Mesenchymal stem cell (in vitro differentiated cells and primary cell): ENCODE data around the gene SEPTIN11.

ENCODE experiments used
- DNase-seq: peaks from one replicate; pipeline ENCODE4 v3.0.0-alpha.2; 2013
- H2AFZ ChIP-seq: one replicate; pipeline ENCODE4 v1.6.1; 2013; ENCODE audit warnings: low read depth, mild to moderate bottlenecking, control low read depth, inconsistent platforms, low read length, moderate library complexity
- H2AK5ac ChIP-seq: 2 replicates; pipeline ENCODE4 v1.6.1; 2013; ENCODE audit warnings: low read length, moderate library complexity, mild to moderate bottlenecking, inconsistent platforms; ENCODE audit not compliant: severe bottlenecking
- H2BK120ac ChIP-seq: one replicate; pipeline ENCODE4 v1.6.1; 2013; ENCODE audit warnings: low read depth, mild to moderate bottlenecking, inconsistent platforms, low read length, moderate library complexity
- H2BK12ac ChIP-seq, 2 experiments: one replicate each; pipeline ENCODE4 v1.6.1; 2013; ENCODE audit warnings: inconsistent platforms in 2 of 2, low read length in 2 of 2, mild to moderate bottlenecking in 2 of 2, moderate library complexity in 2 of 2, control low read depth in 1 of 2
- H2BK15ac ChIP-seq: one replicate; pipeline ENCODE4 v1.6.1; 2013; ENCODE audit warnings: mild to moderate bottlenecking, low read depth, inconsistent platforms; ENCODE audit not compliant: poor library complexity, severe bottlenecking
- H2BK5ac ChIP-seq: 2 replicates; pipeline ENCODE4 v1.6.1; 2013; ENCODE audit warnings: low read depth, mild to moderate bottlenecking, low read length, control low read depth, inconsistent platforms; ENCODE audit not compliant: poor library complexity, severe bottlenecking
- H3K14ac ChIP-seq, 2 experiments: one replicate each; pipeline ENCODE4 v1.6.1; 2013; ENCODE audit warnings: inconsistent platforms in 2 of 2, low read length in 2 of 2, control low read depth in 1 of 2, mild to moderate bottlenecking in 1 of 2, moderate library complexity in 1 of 2
- H3K18ac ChIP-seq, 2 experiments: one replicate each; pipeline ENCODE4 v1.6.1; 2013; ENCODE audit warnings: inconsistent platforms in 2 of 2, low read length in 2 of 2, control low read depth in 1 of 2, low read depth in 1 of 2, mild to moderate bottlenecking in 1 of 2
- H3K23ac ChIP-seq, 2 experiments: one replicate each; pipeline ENCODE4 v1.6.1; 2013; ENCODE audit warnings: inconsistent platforms in 2 of 2, low read length in 2 of 2, mild to moderate bottlenecking in 2 of 2, moderate library complexity in 2 of 2, control low read depth in 1 of 2
- H3K27ac ChIP-seq: 2 replicates; pipeline ENCODE4 v1.5.1; 2013; ENCODE audit warnings: mild to moderate bottlenecking, moderate library complexity, low read length, control low read depth, inconsistent platforms; ENCODE audit not compliant: poor library complexity, severe bottlenecking
- H3K27me3 ChIP-seq, 2 experiments: 2 replicates each; pipeline versions ENCODE4 v1.6.1 to v1.7.0; 2013; ENCODE audit warnings: low read length in 2 of 2, mild to moderate bottlenecking in 2 of 2, moderate library complexity in 2 of 2, control low read depth in 1 of 2, inconsistent platforms in 1 of 2; ENCODE audit not compliant: control insufficient read depth in 1 of 2, insufficient read depth in 1 of 2
- H3K36me3 ChIP-seq, 2 experiments: 2 replicates each; pipeline versions ENCODE4 v1.6.1 to v1.7.0; 2013; ENCODE audit warnings: low read length in 2 of 2, control low read depth in 1 of 2, inconsistent platforms in 1 of 2, low read depth in 1 of 2, mild to moderate bottlenecking in 1 of 2; ENCODE audit not compliant: insufficient read depth in 2 of 2, control insufficient read depth in 1 of 2
- H3K4ac ChIP-seq, 2 experiments: one replicate each; pipeline ENCODE4 v1.6.1; 2013; ENCODE audit warnings: inconsistent platforms in 2 of 2, low read length in 2 of 2, mild to moderate bottlenecking in 2 of 2, moderate library complexity in 2 of 2, control low read depth in 1 of 2, low read depth in 1 of 2
- H3K4me1 ChIP-seq: 2 replicates; pipeline ENCODE4 v1.6.1; 2013; ENCODE audit warnings: low read depth, low read length, control low read depth; ENCODE audit not compliant: control insufficient read depth, insufficient read depth
- H3K4me2 ChIP-seq: 2 replicates; pipeline ENCODE4 v1.6.1; 2013; ENCODE audit warnings: low read length, mild to moderate bottlenecking, inconsistent platforms; ENCODE audit not compliant: poor library complexity, severe bottlenecking
- H3K4me3 ChIP-seq, 2 experiments: 2 replicates each; pipeline versions ENCODE4 v1.5.1 to v1.7.0; 2013; ENCODE audit warnings: low read length in 2 of 2, mild to moderate bottlenecking in 2 of 2, control low read depth in 1 of 2, low read depth in 1 of 2; ENCODE audit not compliant: insufficient read depth in 1 of 2
- H3K79me1 ChIP-seq: replicated peaks from 2 replicates; pipeline ENCODE4 v1.6.1; 2013; ENCODE audit warnings: mild to moderate bottlenecking, control low read depth, low read length, inconsistent platforms; ENCODE audit not compliant: poor library complexity, severe bottlenecking
- H3K9ac ChIP-seq: 2 replicates; pipeline ENCODE4 v1.7.0; 2013; ENCODE audit warnings: mild to moderate bottlenecking, low read length, moderate library complexity
- H3K9me3 ChIP-seq: 2 replicates; pipeline ENCODE4 v1.7.0; 2013; ENCODE audit warnings: mild to moderate bottlenecking, low read length; ENCODE audit not compliant: control insufficient read depth
- H4K8ac ChIP-seq: one replicate; pipeline ENCODE4 v1.6.1; 2013; ENCODE audit warnings: inconsistent platforms, mild to moderate bottlenecking, low read length, moderate library complexity
- H4K91ac ChIP-seq: one replicate; pipeline ENCODE4 v1.6.1; 2013; ENCODE audit warnings: mild to moderate bottlenecking, low read length, inconsistent platforms
- WGBS: methylation state at CpG from one replicate; pipeline ENCODE4 v1.1.7; 2013; ENCODE audit warnings: mixed read lengths; 5-methylcytosine and 5-hydroxymethylcytosine counted together

SEPTIN11 gene

DNA sequence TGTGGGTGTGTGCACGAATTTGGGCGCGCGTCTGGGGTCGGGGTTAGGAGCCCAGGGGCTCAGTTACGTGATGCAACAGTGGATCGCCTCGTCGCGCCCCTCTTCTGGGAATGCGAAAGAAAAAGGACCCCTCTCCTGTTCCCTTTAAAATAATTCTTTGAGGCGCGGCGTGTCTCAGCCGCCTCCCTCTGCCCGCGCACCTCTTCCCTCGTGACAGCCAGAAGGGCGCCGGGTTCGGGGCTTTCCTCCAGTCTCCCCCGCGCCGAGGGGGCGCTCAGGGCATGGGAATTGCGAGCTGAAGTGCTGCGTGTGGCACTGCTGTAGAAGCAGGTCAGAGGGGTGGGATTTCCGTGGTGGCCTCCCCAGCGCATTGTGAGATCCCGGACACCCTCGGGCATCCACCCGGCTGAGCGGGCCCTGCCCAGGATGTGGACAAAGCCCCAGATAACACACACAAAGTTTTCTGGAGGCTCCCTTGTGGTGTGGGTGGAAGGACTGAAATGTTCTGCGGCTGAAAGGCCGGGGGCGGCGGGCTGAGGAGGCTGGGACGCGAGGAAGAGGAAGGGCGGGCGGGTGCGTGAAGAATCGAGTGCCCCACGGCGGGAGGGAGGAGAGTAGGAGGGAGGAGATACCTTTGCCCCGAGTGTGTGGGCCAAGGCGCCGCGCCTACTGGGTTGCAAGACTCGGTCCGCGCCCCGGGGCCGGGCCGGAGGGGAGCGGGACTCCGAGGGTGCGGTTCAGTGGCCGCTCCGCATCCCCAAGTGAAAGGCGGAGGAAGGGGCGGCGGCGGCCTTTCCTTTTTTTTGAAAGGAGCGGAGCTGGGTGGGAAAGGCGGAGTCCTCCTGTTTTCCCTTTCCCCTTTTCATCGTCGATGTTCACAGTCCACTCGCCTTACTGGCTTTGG, 752 bp downstream of the SEPTIN11 start:
- H2BK12ac ChIP-seq, result peak overlapping the region; percentile 76 to 84
- H2BK15ac ChIP-seq, result peak overlapping the region; percentile 99
- peak overlapping the region; percentile 94 to 98 for H3K4me3 ChIP-seq
- H3K9ac ChIP-seq, result peak overlapping the region; percentile 92
- peak overlapping the region; percentile 67 for H3K4me2 ChIP-seq
- peak overlapping the region; percentile 97 for H4K91ac ChIP-seq
- DNase-seq, result peak; percentile 61
- WGBS, result under 1% methylated on average over 52 of the region's 69 CpGs
- no peaks in the 10 kb centered on the region for H3K27me3 ChIP-seq
- H3K36me3 ChIP-seq, result peaks cover 0 to 4% of the 10 kb centered on the region in 2 experiments
- H2BK5ac ChIP-seq, result peak overlapping the region; percentile 96
- peak overlapping the region; percentile 80 to 99 for H3K23ac ChIP-seq
- peak overlapping the region; percentile 79 for H2AK5ac ChIP-seq
- peak overlapping the region; percentile 97 to 99 for H3K4ac ChIP-seq
- peaks cover 22% of the 10 kb centered on the region for H3K4me1 ChIP-seq
- H3K14ac ChIP-seq, result peak overlapping the region; percentile 97 to 98
- peak overlapping the region; percentile 60 for H2AFZ ChIP-seq
- peak overlapping the region; percentile 82 for H4K8ac ChIP-seq
- no peaks in the 10 kb centered on the region for H3K9me3 ChIP-seq
- peak overlapping the region; percentile 98 to 99 for H3K18ac ChIP-seq
- H3K79me1 ChIP-seq, result peaks cover 5% of the 10 kb centered on the region
- H2BK120ac ChIP-seq, result peak overlapping the region; percentile 91
- peak overlapping the region; percentile 94 for H3K27ac ChIP-seq

DNA sequence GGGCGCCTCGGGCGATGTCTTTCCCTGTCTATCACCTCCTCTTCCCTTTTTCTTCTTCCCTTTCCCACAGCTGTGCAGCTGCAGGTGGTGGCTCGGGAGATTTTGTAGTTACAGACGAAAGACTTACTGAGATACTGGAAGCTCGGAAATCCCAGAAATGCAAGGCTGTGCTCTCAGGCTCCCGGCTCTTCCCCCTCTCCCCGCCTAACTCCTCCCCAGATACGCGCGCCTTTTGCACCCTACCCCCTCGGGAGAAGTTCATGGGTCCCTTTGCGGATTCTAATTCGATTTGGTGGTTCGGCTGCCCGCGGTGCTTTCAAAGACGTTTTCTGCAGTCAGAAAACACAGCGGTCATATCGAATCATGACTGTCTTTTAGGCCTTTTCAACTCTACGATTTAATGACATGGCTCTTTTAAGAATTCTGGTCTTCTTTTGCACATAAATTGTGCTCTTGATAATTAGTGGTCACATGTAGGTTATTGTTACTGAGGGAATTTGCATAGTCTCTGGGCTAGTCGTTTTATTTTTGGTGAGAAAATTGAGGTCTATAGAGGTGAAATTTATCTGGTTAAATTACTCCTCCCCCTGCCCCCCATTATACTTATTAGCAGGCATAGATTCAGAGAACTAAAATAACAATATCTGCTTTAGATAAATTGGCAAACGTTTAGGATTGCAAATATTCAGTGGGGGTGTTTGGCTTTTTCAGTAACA, 1.6 kb downstream of the SEPTIN11 start:
- no peaks in the 10 kb centered on the region for H3K36me3 ChIP-seq
- H4K8ac ChIP-seq, result peak overlapping the region; percentile 81
- peak overlapping the region in 1 of 2 experiments; percentile 89 for H3K14ac ChIP-seq
- peak overlapping the region; percentile 94 to 98 for H3K4me3 ChIP-seq
- H2AFZ ChIP-seq, result no peak overlapping the region
- peak overlapping the region; percentile 97 to 99 for H3K4ac ChIP-seq
- WGBS, result 0% methylated on average over 18 of the region's 23 CpGs
- no peaks in the 10 kb centered on the region for H3K9me3 ChIP-seq
- H3K23ac ChIP-seq, result peak overlapping the region in 1 of 2 experiments; percentile 27
- H3K79me1 ChIP-seq, result peaks cover 2% of the 10 kb centered on the region
- peak overlapping the region; percentile 92 for H3K9ac ChIP-seq
- H3K27me3 ChIP-seq, result no peaks in the 10 kb centered on the region
- peak overlapping the region; percentile 84 for H2BK5ac ChIP-seq
- peak; percentile 60 for DNase-seq
- H3K4me2 ChIP-seq, result peak overlapping the region; percentile 67
- H3K4me1 ChIP-seq, result peaks cover 20% of the 10 kb centered on the region
- H2BK15ac ChIP-seq, result peak overlapping the region; percentile 44
- peak overlapping the region; percentile 15 for H2BK12ac ChIP-seq
- no peak overlapping the region for H2AK5ac ChIP-seq
- H3K27ac ChIP-seq, result peak overlapping the region; percentile 94
- peak overlapping the region; percentile 98 to 99 for H3K18ac ChIP-seq
- peak overlapping the region; percentile 11 for H4K91ac ChIP-seq
- H2BK120ac ChIP-seq, result peak overlapping the region; percentile 91

DNA sequence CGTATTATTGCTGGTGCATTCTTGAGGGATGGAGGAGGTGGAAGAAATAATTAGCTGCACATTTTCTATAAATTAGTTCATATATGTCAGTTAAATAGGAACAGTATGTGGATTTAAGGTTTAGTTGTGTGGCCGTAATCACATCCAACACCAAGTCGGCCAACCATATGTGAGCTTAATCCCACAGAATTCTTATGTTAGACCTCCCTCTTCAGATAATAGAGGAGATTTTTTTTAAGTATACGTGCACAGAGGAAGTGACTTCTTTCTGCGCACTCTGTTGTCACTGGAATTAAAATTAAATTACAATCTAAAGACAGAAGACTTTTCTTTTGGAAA, 2.1 kb downstream of the SEPTIN11 start:
- peak overlapping the region; percentile 92 for H3K9ac ChIP-seq
- H2BK5ac ChIP-seq, result no peak overlapping the region
- H2AFZ ChIP-seq, result no peak overlapping the region
- H3K4me2 ChIP-seq, result peak overlapping the region; percentile 58
- no peak overlapping the region for H2AK5ac ChIP-seq
- H3K18ac ChIP-seq, result no peak overlapping the region
- H3K79me1 ChIP-seq, result peaks cover 2% of the 10 kb centered on the region
- DNase-seq, result no peak
- H3K36me3 ChIP-seq, result peaks cover 0 to 3% of the 10 kb centered on the region in 2 experiments
- WGBS, result 11% methylated on average over 1 of the region's 5 CpGs
- no peak overlapping the region for H4K8ac ChIP-seq
- H3K14ac ChIP-seq, result no peak overlapping the region
- H3K27me3 ChIP-seq, result no peaks in the 10 kb centered on the region
- no peak overlapping the region for H4K91ac ChIP-seq
- no peak overlapping the region for H2BK15ac ChIP-seq
- peaks cover 23% of the 10 kb centered on the region for H3K4me1 ChIP-seq
- H3K9me3 ChIP-seq, result no peaks in the 10 kb centered on the region
- H3K27ac ChIP-seq, result peak overlapping the region; percentile 94
- peak overlapping the region in 1 of 2 experiments; percentile 94 for H3K4me3 ChIP-seq
- no peak overlapping the region for H2BK120ac ChIP-seq
- H2BK12ac ChIP-seq, result no peak overlapping the region
- no peak overlapping the region for H3K23ac ChIP-seq
- H3K4ac ChIP-seq, result no peak overlapping the region

DNA sequence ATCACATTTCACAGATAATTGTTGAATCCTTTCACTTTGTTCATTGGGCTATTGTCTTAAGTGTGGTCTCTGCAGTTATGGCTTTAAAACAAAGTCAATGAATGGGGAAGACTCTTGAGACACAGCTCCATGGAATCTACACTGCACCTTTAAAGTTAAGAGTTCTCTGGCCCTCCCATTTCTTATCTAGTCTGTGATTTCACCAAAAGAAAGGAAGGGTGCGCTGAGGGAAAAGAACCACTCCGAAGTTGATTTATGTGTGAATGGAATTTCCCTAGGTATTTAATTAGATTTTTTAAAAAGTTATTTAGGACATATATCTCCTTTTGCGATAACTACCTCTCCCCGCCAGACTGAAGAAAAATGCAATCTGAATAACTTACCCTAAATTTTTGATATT, 2.5 kb downstream of the SEPTIN11 start:
- no peaks in the 10 kb centered on the region for H3K79me1 ChIP-seq
- H3K36me3 ChIP-seq, result peaks cover 0 to 3% of the 10 kb centered on the region in 2 experiments
- peak overlapping the region; percentile 66 for H3K4me2 ChIP-seq
- no peak for DNase-seq
- no peak overlapping the region for H3K14ac ChIP-seq
- H3K18ac ChIP-seq, result no peak overlapping the region
- no peak overlapping the region for H3K4ac ChIP-seq
- peaks cover 22% of the 10 kb centered on the region for H3K4me1 ChIP-seq
- H4K91ac ChIP-seq, result no peak overlapping the region
- H3K27me3 ChIP-seq, result no peaks in the 10 kb centered on the region
- peak overlapping the region; percentile 92 for H3K9ac ChIP-seq
- no peak overlapping the region for H2AFZ ChIP-seq
- no peak overlapping the region for H2BK15ac ChIP-seq
- H2AK5ac ChIP-seq, result no peak overlapping the region
- no peak overlapping the region for H2BK5ac ChIP-seq
- no CpG with 5 or more reads among the region's 4 CpGs for WGBS
- H2BK12ac ChIP-seq, result no peak overlapping the region
- H3K27ac ChIP-seq, result no peak overlapping the region
- no peak overlapping the region for H3K23ac ChIP-seq
- H3K4me3 ChIP-seq, result peak overlapping the region in 1 of 2 experiments; percentile 94
- H2BK120ac ChIP-seq, result no peak overlapping the region
- no peaks in the 10 kb centered on the region for H3K9me3 ChIP-seq
- no peak overlapping the region for H4K8ac ChIP-seq
